Right forelimb (tissue), 1 donor: ENCODE measurements around the gene COL25A1.

ENCODE experiments used
- DNase-seq: peaks from one replicate; pipeline ENCODE4 v3.0.0-alpha.2; 2018

The COL25A1 gene

GRCh38 chr4:108838451-108838850 lies 464.0 kb downstream of the COL25A1 start:
- no peak for DNase-seq

- no peak for DNase-seq
These were observed 467.5 kb downstream of the COL25A1 start for GRCh38 chr4:108834835-108835384.

DNA sequence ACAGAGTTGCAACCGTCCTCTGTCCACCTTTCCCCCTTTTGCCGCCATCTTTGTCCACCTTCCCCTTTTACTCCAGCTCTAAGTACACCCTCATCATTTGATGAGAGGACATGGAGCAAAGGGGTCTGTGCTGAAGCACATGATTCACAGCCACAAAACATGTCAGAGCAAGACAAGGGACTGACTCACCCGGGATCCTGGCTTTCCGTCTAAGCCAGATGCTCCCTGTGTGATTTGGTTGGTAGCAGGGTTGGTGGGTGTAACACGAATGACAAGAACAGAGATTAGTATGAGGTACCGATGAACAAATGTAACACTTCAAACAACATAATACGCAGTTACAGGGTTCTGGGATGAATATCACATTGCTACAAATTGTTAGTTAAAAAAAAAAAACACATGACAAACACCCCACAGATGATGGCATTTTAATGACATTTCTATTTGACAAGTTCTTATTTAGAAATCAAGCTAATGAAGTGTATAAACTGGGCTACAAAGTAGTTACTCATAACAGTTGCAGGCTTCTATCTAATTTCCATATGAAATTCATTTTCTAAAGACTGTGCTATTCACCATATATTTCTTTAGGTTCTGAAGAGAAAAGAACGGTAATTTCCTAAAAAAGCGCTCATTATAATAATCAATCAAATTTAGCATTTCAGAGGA lies 468.2 kb downstream of the COL25A1 start:
- no peak for DNase-seq

DNA sequence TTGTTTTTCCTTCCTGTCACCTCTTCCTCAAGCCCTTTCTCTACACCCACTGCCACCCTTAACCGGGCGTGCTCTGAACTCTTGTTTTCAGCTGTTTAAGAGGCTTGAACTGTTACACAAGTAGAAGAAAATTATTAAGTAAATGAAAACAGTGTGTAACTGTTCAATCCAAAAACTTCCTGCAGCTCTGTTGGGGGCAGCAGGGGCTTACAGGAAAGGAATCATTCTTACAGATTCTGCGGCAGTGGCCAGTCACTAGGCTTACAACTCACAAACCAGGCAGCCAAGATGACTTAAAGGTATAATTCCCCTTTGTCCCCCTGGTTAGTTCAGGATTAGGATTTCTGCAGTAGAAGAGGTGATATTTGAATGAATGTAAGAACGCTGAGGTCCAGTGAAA lies 469.4 kb downstream of the COL25A1 start:
- DNase-seq, result no peak

- DNase-seq, result no peak
These were observed 470.6 kb downstream of the COL25A1 start for GRCh38 chr4:108831886-108832285.

- no peak for DNase-seq
These were observed 471.2 kb downstream of the COL25A1 start for GRCh38 chr4:108831291-108831690.

DNA sequence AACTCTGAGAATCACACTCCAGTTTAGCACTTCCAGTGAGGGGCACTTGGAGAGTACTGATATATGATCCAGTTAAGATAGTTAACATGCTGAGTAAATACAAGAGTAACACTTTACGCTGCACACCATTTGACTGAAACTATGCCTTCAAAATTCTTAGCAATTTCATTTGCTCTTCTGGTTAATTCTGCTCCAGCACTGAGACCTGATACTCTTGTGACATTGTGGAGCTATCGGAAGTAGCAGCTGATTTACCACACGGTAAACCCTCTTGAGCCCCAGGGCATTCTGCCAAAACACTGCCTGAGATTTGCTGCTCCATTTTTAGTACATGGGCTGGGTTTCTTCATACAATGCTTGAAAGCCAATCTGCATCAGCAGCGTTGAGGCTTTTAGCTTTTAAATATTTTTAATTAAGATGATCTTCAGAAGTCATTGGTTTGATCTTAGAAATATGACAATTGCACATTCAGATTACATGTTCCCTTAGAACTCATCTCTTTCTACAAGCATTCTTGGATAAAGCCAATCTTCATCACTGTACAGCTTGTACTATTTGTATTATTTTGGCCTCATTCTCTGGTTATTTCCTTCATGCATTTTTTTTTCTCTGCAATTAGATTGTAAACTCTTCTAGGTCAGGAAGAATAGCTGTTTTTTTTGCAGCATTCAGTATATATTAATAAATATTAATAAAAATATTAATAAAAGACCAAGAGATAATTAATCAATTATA lies 471.8 kb downstream of the COL25A1 start:
- peak; percentile 53 for DNase-seq

- no peak for DNase-seq
These were observed 472.4 kb downstream of the COL25A1 start for GRCh38 chr4:108829966-108830492.

- DNase-seq, result no peak
These were observed 473.8 kb downstream of the COL25A1 start for GRCh38 chr4:108828620-108829019.

GRCh38 chr4:108825737-108826136 lies 476.7 kb downstream of the COL25A1 start:
- no peak for DNase-seq

DNA sequence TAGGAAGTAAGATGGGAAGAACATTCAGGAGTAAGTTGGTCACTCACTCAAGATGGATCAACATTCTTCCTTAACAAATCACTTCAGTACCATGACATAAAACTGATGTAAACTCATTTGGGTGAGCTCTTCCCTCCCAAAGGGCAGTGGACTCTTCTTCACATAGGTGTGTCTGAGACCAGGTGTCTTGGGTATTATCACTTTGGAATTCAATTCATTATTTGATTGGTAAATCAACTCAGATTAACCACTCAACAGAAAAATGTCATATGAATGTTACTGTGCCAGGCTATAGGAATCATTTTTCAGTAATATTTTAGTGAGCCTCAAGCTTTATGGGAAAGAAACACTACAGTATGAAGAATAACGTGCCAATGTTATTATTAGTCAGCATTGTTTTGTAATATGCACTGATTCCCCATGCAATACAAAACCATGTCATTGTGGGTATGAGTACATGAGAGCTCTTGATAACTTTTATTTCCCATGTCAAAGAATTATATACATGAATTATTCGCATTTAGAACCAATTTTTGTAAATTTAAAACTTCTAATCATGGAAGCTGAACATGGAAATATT lies 481.0 kb downstream of the COL25A1 start:
- DNase-seq, result no peak

DNA sequence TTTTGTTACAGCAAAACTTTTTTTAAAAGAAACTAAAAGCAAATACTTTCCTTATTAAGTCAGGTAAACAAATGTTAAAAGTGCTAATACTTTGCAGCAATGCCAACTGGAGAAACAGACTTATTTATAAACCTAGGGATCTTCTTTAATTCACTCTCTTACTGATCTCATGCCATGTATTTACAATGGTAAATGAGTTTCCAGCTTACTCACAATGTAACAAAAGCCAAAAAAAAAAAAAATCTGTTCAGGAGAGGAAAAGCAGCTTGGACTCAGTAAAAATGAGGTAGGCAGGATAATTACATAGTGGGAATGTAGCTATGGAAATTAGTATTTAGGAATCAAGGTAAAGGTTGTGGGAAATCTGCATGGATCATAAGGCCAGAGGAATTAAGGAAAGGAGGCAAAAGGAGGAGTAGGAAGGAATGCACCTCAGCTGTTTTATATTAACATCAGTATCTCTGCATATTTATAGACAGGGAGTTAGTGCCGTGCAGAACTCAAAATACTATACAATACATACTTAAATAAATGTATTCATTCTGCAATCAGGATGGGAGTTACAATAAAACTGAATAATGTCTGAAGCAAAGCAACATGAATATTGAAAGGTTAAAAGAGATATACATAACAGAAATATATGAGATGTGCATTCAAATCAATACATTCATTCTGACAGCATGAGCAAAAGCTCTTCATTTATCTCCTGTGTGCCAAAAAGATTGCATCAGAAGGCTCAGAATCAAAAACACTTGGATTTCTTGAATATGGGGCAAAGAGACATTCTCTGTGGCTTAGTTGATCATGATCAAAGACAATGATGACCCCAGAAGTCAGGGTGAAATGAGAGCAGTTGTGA lies 481.7 kb downstream of the COL25A1 start:
- DNase-seq, result no peak

- no peak for DNase-seq
These were observed 488.1 kb downstream of the COL25A1 start for GRCh38 chr4:108814326-108814725.

DNA sequence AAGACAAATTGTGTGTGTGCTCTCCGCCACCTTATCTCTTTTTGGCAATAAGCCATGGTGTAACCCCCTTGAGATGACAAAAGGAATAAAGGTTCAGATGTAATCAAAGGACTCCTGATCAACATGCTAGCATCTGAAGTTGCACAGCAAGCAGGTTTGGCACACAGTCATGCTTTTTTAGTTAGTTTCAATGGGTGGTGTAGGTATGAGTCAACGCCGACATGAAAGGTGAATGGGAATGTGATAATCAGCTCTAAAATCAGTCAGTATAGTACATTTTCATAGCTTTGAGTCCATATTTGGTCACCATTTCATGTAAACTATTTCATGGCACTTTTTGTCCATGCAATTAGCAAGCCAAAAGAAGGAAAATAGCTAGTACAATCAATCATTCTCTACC lies 489.2 kb downstream of the COL25A1 start:
- DNase-seq, result no peak

GRCh38 chr4:108811486-108811885 lies 491.0 kb downstream of the COL25A1 start:
- DNase-seq, result no peak

DNA sequence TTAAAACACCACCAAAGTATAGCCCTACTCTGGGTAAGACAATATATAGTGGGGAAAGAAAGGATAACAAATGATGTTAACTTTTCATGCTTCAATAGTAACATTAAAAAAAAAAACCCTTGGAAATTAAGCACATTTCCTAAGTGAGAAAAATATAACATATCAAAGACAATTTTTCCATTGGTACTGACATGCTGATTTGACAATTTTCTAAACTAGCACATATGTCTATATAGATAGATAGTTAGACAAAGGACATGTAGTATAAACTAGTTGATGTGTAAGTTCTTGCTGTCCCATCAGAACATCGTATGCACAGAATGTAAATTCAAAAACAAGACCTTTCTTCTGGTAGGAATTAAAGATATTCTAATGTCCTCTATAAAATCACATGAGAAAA lies 492.4 kb downstream of the COL25A1 start:
- no peak for DNase-seq

DNA sequence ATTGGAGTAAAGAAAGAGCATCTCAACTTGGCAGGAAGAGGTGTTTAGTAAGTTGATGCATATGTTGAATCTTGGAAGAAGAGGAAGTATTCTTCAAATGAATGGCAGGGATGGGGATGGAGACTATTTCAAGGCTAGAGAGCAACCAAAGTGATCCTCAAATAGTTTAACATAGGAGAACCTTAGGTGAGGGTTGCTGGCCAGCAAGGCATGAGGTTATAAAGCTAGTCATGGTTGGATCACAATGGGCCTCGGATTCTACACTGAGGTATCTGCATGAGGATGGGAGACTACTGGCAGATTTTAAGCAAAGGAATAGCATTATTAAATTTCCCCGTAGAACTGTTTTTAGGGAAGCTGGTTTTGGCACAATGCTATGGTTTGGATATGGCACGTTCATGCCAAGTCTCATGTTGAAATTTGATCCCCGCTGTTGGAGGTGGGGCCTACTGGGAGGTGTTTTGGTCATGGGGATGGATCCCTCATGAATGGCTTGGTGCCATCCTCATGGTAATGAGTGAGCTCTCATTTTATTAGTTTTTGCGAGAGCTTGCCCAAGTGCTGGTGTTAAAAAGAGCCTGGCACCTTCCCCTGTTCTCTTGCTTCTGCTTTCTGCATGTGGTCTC lies 497.7 kb downstream of the COL25A1 start:
- DNase-seq, result no peak

- no peak for DNase-seq
These were observed 503.2 kb downstream of the COL25A1 start for GRCh38 chr4:108799306-108799705.

GRCh38 chr4:108796173-108796572 lies 506.3 kb downstream of the COL25A1 start:
- no peak for DNase-seq

DNA sequence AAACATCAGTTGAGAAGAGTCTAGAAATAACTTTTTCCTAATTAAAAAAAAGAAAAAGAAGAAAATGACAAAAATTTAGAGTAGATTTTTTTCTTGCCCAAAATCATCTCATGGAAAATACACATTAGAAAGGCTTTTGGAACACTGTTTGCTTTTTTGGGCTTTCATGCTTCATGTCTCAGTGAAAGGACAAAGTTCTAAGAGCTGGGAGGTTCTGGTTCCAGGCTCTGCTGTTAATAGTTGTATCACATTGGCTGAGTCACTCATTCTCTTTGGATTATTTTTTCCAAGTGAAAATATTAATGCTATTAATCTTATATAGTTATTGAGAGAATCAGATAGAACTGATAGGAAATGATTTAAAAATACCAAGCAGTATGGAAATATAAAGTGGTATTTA lies 506.7 kb downstream of the COL25A1 start:
- DNase-seq, result no peak

- no peak for DNase-seq
These were observed 508.3 kb downstream of the COL25A1 start for GRCh38 chr4:108794136-108794535.

DNA sequence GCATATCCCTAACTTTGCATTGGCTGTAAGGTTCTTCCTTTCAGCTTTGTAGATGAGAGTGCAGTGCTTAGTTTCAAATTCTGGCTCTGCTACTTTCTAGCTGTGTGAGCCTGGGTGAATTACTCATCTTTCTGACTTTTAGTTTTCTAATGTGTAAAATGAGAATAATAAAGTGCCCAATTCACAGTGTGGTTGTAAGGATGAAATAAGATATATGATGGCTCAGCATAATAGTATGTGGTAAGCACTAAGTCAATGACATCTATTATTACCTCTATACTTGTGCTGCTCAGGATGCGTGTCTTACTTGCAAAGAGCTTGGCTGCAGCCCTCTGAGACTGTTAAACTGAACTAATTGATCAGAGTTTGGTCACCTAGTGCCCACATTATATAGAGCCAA lies 509.0 kb downstream of the COL25A1 start:
- no peak for DNase-seq
